GM18858 (cell line): ENCODE data around the gene TDRD5.
A peak's percentile ranks its signal among the peaks of the same experiment; 100 is the strongest.
"Not testable (repeated sequence)": the region's sequence is repeated elsewhere in the genome, so short reads cannot be mapped to it uniquely, and the experiment has no call there.

ENCODE experiments used
- ATAC-seq: cut with Tn5 transposase; IDR thresholded peaks from one replicate; pipeline ENCODE4 v1.9.1; 2021; ENCODE audit not compliant: unreplicated experiment

Gene TDRD5

GRCh38 chr1:179598631-179599030, 7.0 kb downstream of the TDRD5 start:
- peak; percentile 76 for ATAC-seq

- ATAC-seq, result no peak
Measured at GRCh38 chr1:179599623-179600249, 8.1 kb downstream of the TDRD5 start.

GRCh38 chr1:179601093-179601492, 9.5 kb downstream of the TDRD5 start:
- ATAC-seq, result no peak

GRCh38 chr1:179612361-179612760, 20.7 kb downstream of the TDRD5 start:
- no peak for ATAC-seq

- ATAC-seq, result no peak
Measured at GRCh38 chr1:179630719-179631118, 39.1 kb downstream of the TDRD5 start.

GRCh38 chr1:179632868-179633267, 41.2 kb downstream of the TDRD5 start:
- ATAC-seq, result peak; percentile 77

GRCh38 chr1:179637211-179637860, 45.7 kb downstream of the TDRD5 start:
- ATAC-seq, result no peak

GRCh38 chr1:179661018-179661417, 69.4 kb downstream of the TDRD5 start:
- no peak for ATAC-seq

GRCh38 chr1:179663810-179664209, 72.2 kb downstream of the TDRD5 start:
- ATAC-seq, result no peak

GRCh38 chr1:179677882-179678281, 86.2 kb downstream of the TDRD5 start:
- no peak for ATAC-seq

GRCh38 chr1:179694530-179694929, 102.9 kb downstream of the TDRD5 start:
- not testable (repeated sequence) for ATAC-seq

GRCh38 chr1:179702946-179703539, 111.4 kb downstream of the TDRD5 start:
- ATAC-seq, result no peak

- ATAC-seq, result no peak
Measured at GRCh38 chr1:179706339-179706941, 114.8 kb downstream of the TDRD5 start.

GRCh38 chr1:179707406-179707805, 115.8 kb downstream of the TDRD5 start:
- ATAC-seq, result no peak

- no peak for ATAC-seq
Measured at GRCh38 chr1:179708434-179709195, 117.0 kb downstream of the TDRD5 start.

GRCh38 chr1:179709841-179710329, 118.3 kb downstream of the TDRD5 start:
- ATAC-seq, result peak; percentile 87

- ATAC-seq, result no peak
Measured at GRCh38 chr1:179714159-179714558, 122.5 kb downstream of the TDRD5 start.

GRCh38 chr1:179714623-179715022, 123.0 kb downstream of the TDRD5 start:
- no peak for ATAC-seq

GRCh38 chr1:179719272-179719671, 127.6 kb downstream of the TDRD5 start:
- ATAC-seq, result no peak

- ATAC-seq, result no peak
Measured at GRCh38 chr1:179728271-179728670, 136.6 kb downstream of the TDRD5 start.

- ATAC-seq, result no peak
Measured at GRCh38 chr1:179729881-179730280, 138.2 kb downstream of the TDRD5 start.
